ENCODE measurements around the gene QDPR.
A peak's percentile ranks its signal among the peaks of the same experiment; 100 is the strongest.

Gene QDPR

DNA sequence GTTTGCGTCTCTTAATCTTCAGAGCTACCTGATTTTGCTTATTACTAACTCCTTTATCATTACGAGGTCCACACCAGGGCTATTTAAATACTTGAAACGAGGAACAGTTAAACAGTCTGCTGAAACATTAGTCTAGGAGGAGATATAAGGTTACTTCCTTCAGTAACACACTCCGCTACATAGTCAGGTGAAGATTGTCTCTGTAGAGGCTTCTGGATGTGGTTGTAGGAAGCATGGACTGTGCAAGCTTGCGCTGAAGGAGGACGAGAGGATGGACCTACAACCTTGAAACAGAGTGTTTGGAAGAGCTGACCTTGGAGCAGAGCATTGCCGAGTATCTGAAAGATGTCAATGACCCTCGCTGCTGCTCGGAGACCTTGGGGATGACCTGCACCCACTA is 3.0 kb upstream of the QDPR start, which contains the start of gene CLRN2:
Gene CLRN2, plus strand, starts transcription at position 301 of the 400 bp plus-strand sequence. CDS start 102 bp downstream, outside the sequence.
- Mint-ChIP-seq H3K4me1 (peaks cover 23% of the 10 kb centered on the region), H3K27ac (no peak within 1 kb of the TSS), H3K4me3 (no peak within 1 kb of the TSS), H3K27me3 (peaks cover 29% of the 10 kb centered on the region), H3K36me3 (peaks cover 7% of the 10 kb centered on the region), H3K9me3 (no peaks in the 10 kb centered on the region)
- no peak for DNase-seq
- CTCF ChIA-PET, result no interaction called here

DNA sequence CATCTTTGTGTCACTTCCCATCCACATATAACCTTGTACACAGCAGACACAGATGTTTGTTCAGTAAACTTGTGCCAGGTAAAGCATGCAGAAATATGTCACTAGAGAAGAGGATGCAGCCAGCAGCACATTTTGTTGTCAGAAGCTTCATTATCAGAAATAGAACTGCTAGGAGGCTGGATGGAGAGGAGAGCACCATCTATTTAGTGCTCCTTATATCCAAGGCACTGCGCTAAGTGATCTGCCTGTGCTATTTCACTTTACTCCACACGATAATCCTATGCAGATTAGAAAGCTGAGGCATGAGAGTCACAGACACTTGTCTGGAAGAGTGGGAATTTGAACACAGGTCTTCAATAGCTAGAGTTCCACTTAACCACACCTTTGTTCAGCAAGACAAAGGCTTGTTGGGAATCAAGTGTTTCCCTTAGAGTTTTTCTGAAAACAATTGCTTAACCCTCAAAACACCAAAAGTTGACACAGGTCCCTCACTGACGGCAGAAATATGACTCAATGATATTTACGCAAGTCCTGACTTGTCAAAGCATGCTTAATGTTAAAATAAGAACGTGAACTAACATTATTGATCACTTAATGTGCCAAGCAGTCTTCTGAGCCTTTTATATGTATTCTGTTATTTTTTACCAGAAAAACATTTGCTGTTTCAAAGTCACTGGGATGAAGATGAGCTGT is 1.2 kb upstream of the QDPR start:
- CTCF ChIA-PET, result interaction anchor here (0.6 to 1.2 kb wide), 4 partner anchors 10 to 314 kb away, joined by 3 to 4 read pairs (median 3); no protein-coding TSS in a partner anchor
- Mint-ChIP-seq H3K4me1 (peaks cover 28% of the 10 kb centered on the region), H3K27ac (peak overlapping the region; percentile 55), H3K36me3 (peaks cover 11% of the 10 kb centered on the region), H3K9me3 (no peaks in the 10 kb centered on the region), H3K4me3 (peak overlapping the region; percentile 99), H3K27me3 (peaks cover 25% of the 10 kb centered on the region)
- no peak for DNase-seq

DNA sequence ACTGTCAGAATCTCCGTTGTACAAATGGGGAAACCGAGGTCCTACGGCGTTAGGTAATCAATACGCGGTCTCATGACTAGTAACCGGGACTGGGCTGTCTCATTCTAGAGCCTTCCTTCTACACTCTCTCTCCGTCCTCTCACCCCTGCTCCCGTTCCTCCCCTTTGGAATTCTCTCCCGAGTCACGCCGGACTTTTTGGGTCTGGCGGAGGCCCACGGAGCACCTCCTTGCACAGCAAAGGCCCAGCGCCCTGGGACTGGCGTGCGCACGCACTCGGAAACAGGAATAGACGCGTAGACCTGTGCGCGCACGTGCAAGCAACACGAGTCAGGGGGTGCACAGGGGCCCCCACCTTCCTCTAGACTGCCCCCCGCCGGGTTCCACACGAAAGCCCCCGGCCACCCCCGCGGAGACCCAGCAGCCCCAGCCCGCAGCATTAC is 361 bp downstream of the QDPR start:
- Mint-ChIP-seq H3K27ac (peak overlapping the region; percentile 94), H3K4me1 (peaks cover 28% of the 10 kb centered on the region), H3K9me3 (no peaks in the 10 kb centered on the region), H3K4me3 (peak overlapping the region; percentile 99), H3K27me3 (peaks cover 11% of the 10 kb centered on the region), H3K36me3 (peaks cover 15% of the 10 kb centered on the region)
- CTCF ChIA-PET, result no interaction called here
- peak; percentile 72 for DNase-seq

DNA sequence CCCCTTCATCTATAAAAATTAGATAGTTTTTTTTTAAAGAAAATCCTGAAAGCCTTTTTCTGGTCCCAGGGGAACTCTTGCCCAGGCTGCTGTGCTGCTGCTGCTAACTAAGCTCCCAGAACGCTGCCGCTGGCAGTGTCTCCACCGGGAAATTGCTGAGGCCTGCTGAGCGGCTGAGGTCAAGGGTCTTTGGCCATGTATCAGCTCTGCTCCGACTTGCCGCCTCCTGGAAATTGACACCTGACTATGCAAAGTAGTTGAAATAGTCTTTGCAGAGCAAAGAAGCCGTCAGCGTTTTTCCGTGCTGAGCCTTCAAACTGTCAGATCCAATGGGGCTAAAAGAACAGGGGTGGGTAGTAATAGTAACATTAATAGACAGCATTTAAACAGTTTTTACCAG is 839 bp downstream of the QDPR start:
- Mint-ChIP-seq H3K27me3 (peaks cover 9% of the 10 kb centered on the region), H3K4me3 (peak overlapping the region; percentile 99), H3K4me1 (peaks cover 28% of the 10 kb centered on the region), H3K36me3 (peaks cover 15% of the 10 kb centered on the region), H3K9me3 (no peaks in the 10 kb centered on the region), H3K27ac (peak overlapping the region; percentile 94)
- CTCF ChIA-PET, result no interaction called here
- no peak for DNase-seq

- no peak for DNase-seq
- Mint-ChIP-seq H3K4me3 (peak overlapping the region; percentile 99), H3K9me3 (no peaks in the 10 kb centered on the region), H3K36me3 (peaks cover 18% of the 10 kb centered on the region), H3K27me3 (peaks cover 6% of the 10 kb centered on the region), H3K27ac (no peak overlapping the region), H3K4me1 (peaks cover 28% of the 10 kb centered on the region)
- CTCF ChIA-PET, result interaction anchor here (1.0 kb wide), 1 partner anchor 39 kb away, joined by 5 read pairs; no protein-coding TSS in a partner anchor
Measured at GRCh38 chr4:17510582-17510981, 1.3 kb downstream of the QDPR start.

- Mint-ChIP-seq H3K9me3 (no peaks in the 10 kb centered on the region), H3K36me3 (peaks cover 42% of the 10 kb centered on the region), H3K27ac (no peak overlapping the region), H3K4me1 (peaks cover 3% of the 10 kb centered on the region), H3K4me3 (no peak overlapping the region), H3K27me3 (no peaks in the 10 kb centered on the region)
- CTCF ChIA-PET, result interaction anchor here (1.1 kb wide), 1 partner anchor 32 kb away, joined by 3 read pairs; no protein-coding TSS in a partner anchor
- DNase-seq, result no peak
Measured at GRCh38 chr4:17504081-17504480, 7.8 kb downstream of the QDPR start.

GRCh38 chr4:17502756-17503155 is 9.1 kb downstream of the QDPR start:
- Mint-ChIP-seq H3K27me3 (no peaks in the 10 kb centered on the region), H3K36me3 (peaks cover 50% of the 10 kb centered on the region), H3K4me3 (no peak overlapping the region), H3K9me3 (no peaks in the 10 kb centered on the region), H3K27ac (no peak overlapping the region), H3K4me1 (peaks cover 3% of the 10 kb centered on the region)
- no peak for DNase-seq
- CTCF ChIA-PET, result no interaction called here

DNA sequence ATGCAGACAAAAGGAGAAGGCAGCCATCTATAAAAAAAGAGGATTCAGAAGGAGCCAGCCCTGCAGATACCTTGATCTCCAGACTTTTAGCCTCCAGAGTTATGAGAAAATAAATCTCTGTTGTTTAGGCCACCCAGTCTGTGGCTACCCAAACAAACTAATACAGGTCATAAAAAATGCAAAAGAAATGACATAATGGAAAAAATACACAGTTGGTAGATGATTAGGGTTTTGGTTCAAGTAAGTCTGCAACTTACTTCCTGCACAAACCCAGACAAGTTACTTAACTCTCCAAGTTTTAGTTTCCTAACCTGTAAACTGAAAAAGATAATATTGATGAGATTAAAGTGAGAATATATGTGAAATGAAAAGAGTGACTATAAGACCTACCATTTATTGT is 11.3 kb downstream of the QDPR start:
- H3K27ac Mint-ChIP-seq, result no peak overlapping the region
- no peaks in the 10 kb centered on the region for H3K27me3 Mint-ChIP-seq
- H3K4me1 Mint-ChIP-seq, result peaks cover 3% of the 10 kb centered on the region
- DNase-seq, result no peak
- CTCF ChIA-PET, result interaction anchor here (1.1 kb wide), 1 partner anchor 12 kb away, joined by 3 read pairs; no protein-coding TSS in a partner anchor
- H3K9me3 Mint-ChIP-seq, result no peaks in the 10 kb centered on the region
- H3K4me3 Mint-ChIP-seq, result no peak overlapping the region
- peaks cover 47% of the 10 kb centered on the region for H3K36me3 Mint-ChIP-seq

GRCh38 chr4:17497890-17498523 is 13.9 kb downstream of the QDPR start:
- Mint-ChIP-seq H3K4me3 (no peak overlapping the region), H3K27me3 (no peaks in the 10 kb centered on the region), H3K9me3 (no peaks in the 10 kb centered on the region), H3K36me3 (peaks cover 41% of the 10 kb centered on the region), H3K27ac (no peak overlapping the region), H3K4me1 (peaks cover 7% of the 10 kb centered on the region)
- CTCF ChIA-PET, result interaction anchor here (0.9 kb wide), 1 partner anchor 14 kb away, joined by 3 read pairs; no protein-coding TSS in a partner anchor
- no peak for DNase-seq

- Mint-ChIP-seq H3K4me1 (peaks cover 5% of the 10 kb centered on the region), H3K27ac (no peak overlapping the region), H3K36me3 (peaks cover 28% of the 10 kb centered on the region), H3K9me3 (no peaks in the 10 kb centered on the region), H3K27me3 (no peaks in the 10 kb centered on the region), H3K4me3 (no peak overlapping the region)
- no peak for DNase-seq
- CTCF ChIA-PET, result interaction anchor here (0.5 kb wide), 1 partner anchor 212 kb away, joined by 3 read pairs; no protein-coding TSS in a partner anchor
Measured at GRCh38 chr4:17494258-17495190, 17.4 kb downstream of the QDPR start.

DNA sequence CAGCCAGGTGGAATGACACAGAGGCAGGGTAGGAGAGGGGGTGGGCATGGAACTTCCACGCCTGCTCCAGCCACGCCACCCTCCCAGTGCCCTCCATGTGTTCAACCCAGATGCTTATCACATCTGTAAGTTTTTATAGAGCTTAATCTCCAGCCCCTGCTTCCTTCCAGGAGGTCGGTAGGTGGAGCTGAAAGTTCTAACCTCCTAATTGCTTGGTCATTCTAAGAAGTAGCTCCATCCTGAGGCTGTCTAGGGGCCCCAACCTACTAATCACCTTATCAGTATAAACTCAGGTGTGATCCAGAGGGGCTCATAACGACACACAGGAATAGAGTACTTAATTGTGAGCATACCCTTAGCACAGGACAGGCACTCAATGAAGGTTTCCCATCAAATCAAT is 18.3 kb downstream of the QDPR start:
- CTCF ChIA-PET, result interaction anchor here (1.2 to 1.4 kb wide), 2 partner anchors 19 to 21 kb away, joined by 3 to 5 read pairs; no protein-coding TSS in a partner anchor
- H3K4me1 Mint-ChIP-seq, result peaks cover 5% of the 10 kb centered on the region
- no peak overlapping the region for H3K4me3 Mint-ChIP-seq
- H3K9me3 Mint-ChIP-seq, result no peaks in the 10 kb centered on the region
- peaks cover 29% of the 10 kb centered on the region for H3K36me3 Mint-ChIP-seq
- no peak for DNase-seq
- no peak overlapping the region for H3K27ac Mint-ChIP-seq
- no peaks in the 10 kb centered on the region for H3K27me3 Mint-ChIP-seq

DNA sequence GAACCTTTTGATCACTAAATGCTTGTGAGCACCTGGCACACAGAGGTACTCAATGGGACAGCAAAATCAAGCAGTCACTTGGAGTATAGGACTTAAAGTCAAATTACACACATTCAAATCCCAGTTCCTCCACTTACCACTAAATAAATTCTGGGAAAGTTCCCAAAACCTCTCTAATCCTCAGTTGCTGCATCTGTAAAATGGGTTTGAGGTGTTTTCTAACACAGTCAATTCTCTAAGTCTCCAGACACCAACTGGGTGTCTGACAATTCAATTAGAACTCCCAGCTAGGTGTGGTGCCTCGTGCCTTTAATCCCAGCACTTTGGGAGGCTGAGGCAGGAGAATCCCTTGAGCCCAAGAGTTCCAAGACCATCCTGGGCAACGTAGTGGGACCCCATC is 19.0 kb downstream of the QDPR start:
- Mint-ChIP-seq H3K27me3 (no peaks in the 10 kb centered on the region), H3K36me3 (peaks cover 24% of the 10 kb centered on the region), H3K9me3 (no peaks in the 10 kb centered on the region), H3K4me1 (peaks cover 5% of the 10 kb centered on the region), H3K27ac (no peak overlapping the region), H3K4me3 (no peak overlapping the region)
- DNase-seq, result no peak
- CTCF ChIA-PET, result interaction anchor here (1.2 to 1.4 kb wide), 2 partner anchors 18 to 21 kb away, joined by 3 to 5 read pairs; no protein-coding TSS in a partner anchor

GRCh38 chr4:17492058-17492741 is 19.7 kb downstream of the QDPR start:
- CTCF ChIA-PET, result interaction anchor here (1.2 to 1.4 kb wide), 2 partner anchors 18 to 20 kb away, joined by 3 to 5 read pairs; no protein-coding TSS in a partner anchor
- no peaks in the 10 kb centered on the region for H3K9me3 Mint-ChIP-seq
- no peaks in the 10 kb centered on the region for H3K27me3 Mint-ChIP-seq
- H3K27ac Mint-ChIP-seq, result no peak overlapping the region
- no peak for DNase-seq
- H3K4me3 Mint-ChIP-seq, result no peak overlapping the region
- peaks cover 5% of the 10 kb centered on the region for H3K4me1 Mint-ChIP-seq
- peaks cover 22% of the 10 kb centered on the region for H3K36me3 Mint-ChIP-seq
